ENCODE results near the gene AKR1D1.

Gene AKR1D1

GRCh38 chr7:138166681-138167080 is 90.4 kb downstream of the AKR1D1 start:
- no peak for DNase-seq (ENCODE audit: low spot score)

- DNase-seq (ENCODE audit: low spot score) = no peak
These were observed 91.0 kb downstream of the AKR1D1 start for GRCh38 chr7:138167222-138167621.

DNA sequence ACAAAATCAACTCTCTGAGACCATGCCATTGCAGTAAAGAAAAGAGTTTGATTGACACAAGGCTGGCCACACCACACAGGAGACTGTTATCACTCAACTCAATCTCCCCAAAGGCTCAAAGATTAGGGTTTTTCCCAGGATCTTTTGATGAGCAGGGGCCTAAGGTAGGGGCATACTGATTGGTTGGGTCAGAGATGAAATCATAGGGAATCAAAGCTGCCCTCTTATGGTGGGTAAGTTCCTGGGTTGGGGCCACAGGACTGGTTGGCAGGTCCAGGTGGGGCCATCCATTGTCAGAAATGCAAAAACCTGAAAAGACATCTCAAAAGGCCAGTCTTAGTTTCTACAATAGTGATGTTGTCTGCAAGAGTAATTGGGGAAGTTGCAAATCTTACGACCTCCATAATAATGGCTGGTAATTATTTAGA is 91.6 kb downstream of the AKR1D1 start:
- DNase-seq (ENCODE audit: low spot score) = no peak

Data from cerebellar cortex (tissue), 1 donor.